HL-60 (cell line): Measurements from ENCODE around the gene S100PBP.
"Not testable (repeated sequence)": the region's sequence is repeated elsewhere in the genome, so short reads cannot be mapped to it uniquely, and the experiment has no call there.

Source experiments
- DNase-seq, 2 experiments: peaks; one replicate each; pipeline ENCODE4 v3.0.0-alpha.2; 2010 to 2020; ENCODE audit warnings: low read depth in 1 of 2, low spot score in 1 of 2
- H3K27ac ChIP-seq: fragments of 250-450 bp; sonication (Bioruptor Pico); replicated peaks from 2 replicates; pipeline ENCODE4 v1.5.1; 2020; ENCODE audit warnings: mild to moderate bottlenecking, moderate library complexity
- H3K27me3 ChIP-seq: fragments of 250-450 bp; sonication (Bioruptor Pico); 2 replicates; pipeline ENCODE4 v1.5.1; 2021; ENCODE audit warnings: mild to moderate bottlenecking, moderate library complexity; ENCODE audit not compliant: insufficient read depth, poor library complexity, severe bottlenecking
- H3K4me3 ChIP-seq: replicated peaks from 2 replicates; pipeline ENCODE4 v1.5.1; 2011; ENCODE audit warnings: mild to moderate bottlenecking, control low read depth, low read length; ENCODE audit not compliant: insufficient read depth
- CTCF ChIP-seq: IDR thresholded peaks from one replicate; pipeline ENCODE4 v1.5.1; 2011; ENCODE audit warnings: low read length, control low read depth, inconsistent platforms; ENCODE audit not compliant: insufficient read depth
- GABPA ChIP-seq: IDR thresholded peaks from 2 replicates; pipeline ENCODE4 v1.6.1; 2012; ENCODE audit warnings: low read depth
- POLR2AphosphoS5 ChIP-seq: IDR thresholded peaks from 2 replicates; pipeline ENCODE4 v1.6.1; 2012; ENCODE audit warnings: low read depth
- SPI1 ChIP-seq: IDR thresholded peaks from 2 replicates; pipeline ENCODE4 v1.6.1; 2012; ENCODE audit warnings: low read depth, mild to moderate bottlenecking, borderline replicate concordance
- TF ChIP-seq, protein P1 (sequence below): IDR thresholded peaks from 2 replicates; pipeline ENCODE4 v1.6.1; 2012; ENCODE audit warnings: low read depth; ENCODE audit not compliant: insufficient replicate concordance

The S100PBP gene

GRCh38 chr1:32903991-32904785, 86.7 kb downstream of the S100PBP start:
- no peak overlapping the region for H3K4me3 ChIP-seq
- DNase-seq = no peak
- TF ChIP-seq, protein P1, sequence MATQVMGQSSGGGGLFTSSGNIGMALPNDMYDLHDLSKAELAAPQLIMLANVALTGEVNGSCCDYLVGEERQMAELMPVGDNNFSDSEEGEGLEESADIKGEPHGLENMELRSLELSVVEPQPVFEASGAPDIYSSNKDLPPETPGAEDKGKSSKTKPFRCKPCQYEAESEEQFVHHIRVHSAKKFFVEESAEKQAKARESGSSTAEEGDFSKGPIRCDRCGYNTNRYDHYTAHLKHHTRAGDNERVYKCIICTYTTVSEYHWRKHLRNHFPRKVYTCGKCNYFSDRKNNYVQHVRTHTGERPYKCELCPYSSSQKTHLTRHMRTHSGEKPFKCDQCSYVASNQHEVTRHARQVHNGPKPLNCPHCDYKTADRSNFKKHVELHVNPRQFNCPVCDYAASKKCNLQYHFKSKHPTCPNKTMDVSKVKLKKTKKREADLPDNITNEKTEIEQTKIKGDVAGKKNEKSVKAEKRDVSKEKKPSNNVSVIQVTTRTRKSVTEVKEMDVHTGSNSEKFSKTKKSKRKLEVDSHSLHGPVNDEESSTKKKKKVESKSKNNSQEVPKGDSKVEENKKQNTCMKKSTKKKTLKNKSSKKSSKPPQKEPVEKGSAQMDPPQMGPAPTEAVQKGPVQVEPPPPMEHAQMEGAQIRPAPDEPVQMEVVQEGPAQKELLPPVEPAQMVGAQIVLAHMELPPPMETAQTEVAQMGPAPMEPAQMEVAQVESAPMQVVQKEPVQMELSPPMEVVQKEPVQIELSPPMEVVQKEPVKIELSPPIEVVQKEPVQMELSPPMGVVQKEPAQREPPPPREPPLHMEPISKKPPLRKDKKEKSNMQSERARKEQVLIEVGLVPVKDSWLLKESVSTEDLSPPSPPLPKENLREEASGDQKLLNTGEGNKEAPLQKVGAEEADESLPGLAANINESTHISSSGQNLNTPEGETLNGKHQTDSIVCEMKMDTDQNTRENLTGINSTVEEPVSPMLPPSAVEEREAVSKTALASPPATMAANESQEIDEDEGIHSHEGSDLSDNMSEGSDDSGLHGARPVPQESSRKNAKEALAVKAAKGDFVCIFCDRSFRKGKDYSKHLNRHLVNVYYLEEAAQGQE = no peak
- TF ChIP-seq CTCF = no peak
- no peak for TF ChIP-seq POLR2AphosphoS5
- TF ChIP-seq GABPA = no peak
- TF ChIP-seq SPI1 = no peak
- no peak overlapping the region for H3K27ac ChIP-seq
- peaks cover 35% of the 10 kb centered on the region for H3K27me3 ChIP-seq

DNA sequence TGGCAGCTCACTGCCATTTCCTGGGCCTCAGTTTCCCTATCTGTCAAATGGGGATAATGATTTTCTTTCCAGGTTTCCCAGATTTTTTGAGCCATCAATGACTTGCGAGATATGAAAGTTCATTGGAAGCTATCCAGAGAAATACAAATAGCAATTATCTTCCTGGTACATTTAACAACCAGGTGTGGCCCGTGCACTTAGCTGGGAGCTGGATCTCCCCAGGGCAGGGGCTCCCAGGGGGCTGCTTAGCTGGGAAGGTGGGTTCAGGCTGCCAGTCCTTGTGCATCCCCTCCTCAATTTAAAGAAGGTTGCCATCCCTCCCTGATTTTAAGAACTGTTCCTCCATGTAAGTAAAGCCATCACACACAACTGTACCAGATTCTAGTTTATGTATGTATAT, 87.3 kb downstream of the S100PBP start:
- H3K27ac ChIP-seq = no peak overlapping the region
- no peak overlapping the region for H3K4me3 ChIP-seq
- peaks cover 32% of the 10 kb centered on the region for H3K27me3 ChIP-seq
- no peak for TF ChIP-seq POLR2AphosphoS5
- TF ChIP-seq CTCF = no peak
- no peak for DNase-seq

DNA sequence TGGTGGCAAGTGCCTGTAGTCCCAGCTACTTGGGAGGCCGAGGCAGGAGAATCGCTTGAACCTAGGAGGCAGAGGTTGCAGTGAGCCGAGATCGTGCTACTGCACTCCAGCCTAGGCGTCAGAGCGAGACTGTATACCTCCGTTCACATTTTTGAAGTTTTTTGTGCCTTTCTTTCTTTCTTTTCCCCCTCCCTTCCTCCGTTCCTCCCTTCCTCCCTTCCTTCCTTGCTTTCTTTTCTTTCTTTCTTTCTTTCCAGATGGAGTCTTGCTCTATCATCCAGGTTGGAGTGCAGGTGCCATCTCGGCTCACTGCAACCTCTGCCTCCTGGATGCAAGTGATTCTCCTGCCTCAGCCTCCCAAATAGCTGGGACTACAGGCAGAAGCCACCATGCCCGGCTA, 88.1 kb downstream of the S100PBP start:
- H3K4me3 ChIP-seq, H3K27ac ChIP-seq, DNase-seq: not testable (repeated sequence)
- peaks cover 24% of the 10 kb centered on the region for H3K27me3 ChIP-seq

- H3K4me3 ChIP-seq = no peak overlapping the region
- DNase-seq = no peak
- peaks cover 17% of the 10 kb centered on the region for H3K27me3 ChIP-seq
- TF ChIP-seq CTCF = no peak
- no peak for TF ChIP-seq SPI1
- no peak for TF ChIP-seq POLR2AphosphoS5
- TF ChIP-seq GABPA = no peak
- TF ChIP-seq, protein P1 = no peak
- no peak overlapping the region for H3K27ac ChIP-seq
Observed at GRCh38 chr1:32906654-32907053, 89.2 kb downstream of the S100PBP start.
